Spleen (tissue), 7 donors: ENCODE data around the gene IL1R2.

Experiments used
- POLR2A ChIP-seq, 3 donors: fragments of 450-650 bp; IDR thresholded peaks; one replicate each; pipeline ENCODE4 v1.5.1; 2017; ENCODE audit warnings: antibody characterized with exemption in 3 of 3, mild to moderate bottlenecking in 1 of 3
- TF ChIP-seq, protein P1 (sequence below), 11 experiments: fragments of 200-600 bp in 7 of 11; fragments of 450-650 bp in 4 of 11; sonication (generic) in 4 of 11; IDR thresholded peaks in 8 of 11; conservative IDR thresholded peaks in 3 of 11; 1 replicate in 7 of 11; 2 replicates in 4 of 11; pipeline versions ENCODE4 v1.4.0 to v1.8.0; 2016 to 2021; ENCODE audit warnings: antibody characterized with exemption in 11 of 11, inconsistent platforms in 4 of 11, mild to moderate bottlenecking in 1 of 11
- donor health status: DM: no; HTN: no; CAD: no; lungs with moderate emphysema.
- donor health status: DM: no; HTN: no; CAD: no.
- donor health status: DM: no; HTN: no; CAD: no.

GRCh38 chr2:101984656-101985055, 7.1 kb upstream of the IL1R2 start:
- no peak for TF ChIP-seq POLR2A (IDR thresholded peaks at IDR 0.05)
- TF ChIP-seq, protein P1, sequence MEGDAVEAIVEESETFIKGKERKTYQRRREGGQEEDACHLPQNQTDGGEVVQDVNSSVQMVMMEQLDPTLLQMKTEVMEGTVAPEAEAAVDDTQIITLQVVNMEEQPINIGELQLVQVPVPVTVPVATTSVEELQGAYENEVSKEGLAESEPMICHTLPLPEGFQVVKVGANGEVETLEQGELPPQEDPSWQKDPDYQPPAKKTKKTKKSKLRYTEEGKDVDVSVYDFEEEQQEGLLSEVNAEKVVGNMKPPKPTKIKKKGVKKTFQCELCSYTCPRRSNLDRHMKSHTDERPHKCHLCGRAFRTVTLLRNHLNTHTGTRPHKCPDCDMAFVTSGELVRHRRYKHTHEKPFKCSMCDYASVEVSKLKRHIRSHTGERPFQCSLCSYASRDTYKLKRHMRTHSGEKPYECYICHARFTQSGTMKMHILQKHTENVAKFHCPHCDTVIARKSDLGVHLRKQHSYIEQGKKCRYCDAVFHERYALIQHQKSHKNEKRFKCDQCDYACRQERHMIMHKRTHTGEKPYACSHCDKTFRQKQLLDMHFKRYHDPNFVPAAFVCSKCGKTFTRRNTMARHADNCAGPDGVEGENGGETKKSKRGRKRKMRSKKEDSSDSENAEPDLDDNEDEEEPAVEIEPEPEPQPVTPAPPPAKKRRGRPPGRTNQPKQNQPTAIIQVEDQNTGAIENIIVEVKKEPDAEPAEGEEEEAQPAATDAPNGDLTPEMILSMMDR (IDR thresholded peaks at IDR 0.05 in 8 of 11, conservative IDR thresholded peaks at IDR 0.05 in 3 of 11), result no peak
